HCT116 (cell line): Measurements from ENCODE around the gene B3GALT6. TPM values are rescaled to one million over a fixed set of nuclear protein-coding genes. Genes with fewer than 3 reads are reported as not detected.

Experiments
- ATAC-seq: fragments of 200-7000 bp; cut with Tn5 transposase; 2 replicates; pipeline ENCODE4 v1.9.1; 2020; ENCODE audit warnings: mild to moderate bottlenecking, moderate library complexity
- BruUV-seq: library from RNA; stranded (reverse); fragments of 400-500 nt; replicated peaks from 2 replicates; lab custom pipeline; 2021; lab: Mats Ljungman, UMichigan
- CTCF ChIA-PET: fragments of 300-600 bp; sonication (Branson Sonifier 250); formaldehyde crosslinking; loops from one replicate; lab custom pipeline; 2021; ENCODE audit warnings: antibody characterized with exemption; lab: Charles Lee
- POLR2A ChIA-PET: fragments of 300-600, 350-600 bp; sonication (Branson Sonifier 250); formaldehyde crosslinking; loops from one replicate; lab custom pipeline; 2021; ENCODE audit warnings: antibody characterized with exemption; lab: Charles Lee
- RAD21 ChIA-PET, 2 experiments: fragments of 300-600 bp; sonication (Branson Sonifier 250); formaldehyde crosslinking; loops; one replicate each; lab custom pipeline; 2023; ENCODE audit warnings: low total read pairs in 2 of 2; ENCODE audit not compliant: uncharacterized antibody in 2 of 2, unreplicated experiment in 2 of 2, low non-redundant PET in 1 of 2; lab: Charles Lee
- DNase-seq: peaks from one replicate; pipeline ENCODE4 v3.0.0-alpha.2; 2010; ENCODE audit warnings: low read depth, low spot score
- H2AFZ ChIP-seq: fragments of 200-600 bp; shearing (Covaris generic), sonication (generic); 2 replicates; pipeline ENCODE4 v1.6.1; 2017; ENCODE audit warnings: low read depth, mixed run types, mixed read lengths, antibody characterized with exemption, low read length; ENCODE audit not compliant: poor library complexity, severe bottlenecking
- H3K27ac ChIP-seq: 2 replicates; pipeline ENCODE4 v1.5.1; 2012; ENCODE audit warnings: low read depth, low read length
- H3K27me3 ChIP-seq: fragments of 200-600 bp; sonication (generic); 2 replicates; pipeline ENCODE4 v1.6.1; 2016; ENCODE audit warnings: mixed run types, low read length, mixed read lengths; ENCODE audit not compliant: insufficient read depth
- H3K36me3 ChIP-seq, 2 experiments: fragments of 200-500 bp in 1 of 2; fragments of 200-600 bp in 1 of 2; sonication (Bioruptor generic) in 1 of 2; sonication (generic) in 1 of 2; 2 replicates each; pipeline versions ENCODE4 v1.5.1 to v1.6.1; 2014 to 2016; ENCODE audit warnings: low read length in 2 of 2, inconsistent platforms in 1 of 2, mixed read lengths in 1 of 2, mixed run types in 1 of 2; ENCODE audit not compliant: insufficient read depth in 2 of 2, control insufficient read depth in 1 of 2
- H3K4me1 ChIP-seq, 2 experiments: fragments of 200-600 bp in 1 of 2; sonication (generic) in 1 of 2; 2 replicates each; pipeline versions ENCODE4 v1.5.1 to v1.6.1; 2012 to 2017; ENCODE audit warnings: low read length in 2 of 2, inconsistent platforms in 1 of 2, mild to moderate bottlenecking in 1 of 2, mixed read lengths in 1 of 2, mixed run types in 1 of 2, moderate library complexity in 1 of 2; ENCODE audit not compliant: insufficient read depth in 2 of 2, control insufficient read depth in 1 of 2
- H3K4me2 ChIP-seq: fragments of 200-600 bp; sonication (generic); 2 replicates; pipeline ENCODE4 v1.6.1; 2017; ENCODE audit warnings: mixed run types, low read length, mixed read lengths
- H3K4me3 ChIP-seq, 2 experiments: fragments of 200-600 bp in 1 of 2; sonication (generic) in 1 of 2; replicated peaks in 1 of 2; 2 replicates each; pipeline ENCODE4 v1.5.1; 2011 to 2016; ENCODE audit warnings: low read length in 2 of 2, control low read depth in 1 of 2, low read depth in 1 of 2, mild to moderate bottlenecking in 1 of 2, mixed read lengths in 1 of 2, mixed run types in 1 of 2
- H3K79me2 ChIP-seq: fragments of 200-600 bp; sonication (generic); 2 replicates; pipeline ENCODE4 v1.6.1; 2017; ENCODE audit warnings: mild to moderate bottlenecking, mixed run types, low read length, moderate library complexity, mixed read lengths; ENCODE audit not compliant: insufficient read depth
- H3K9ac ChIP-seq: fragments of 200-600 bp; sonication (generic); 2 replicates; pipeline ENCODE4 v1.6.1; 2016; ENCODE audit warnings: low read length, mixed read lengths
- H3K9me2 ChIP-seq: fragments of 200-600 bp; sonication (generic), shearing (Covaris generic); 2 replicates; pipeline ENCODE4 v1.6.1; 2017; ENCODE audit warnings: mixed run types, mild to moderate bottlenecking, moderate library complexity; ENCODE audit not compliant: insufficient read depth
- H3K9me3 ChIP-seq, 2 experiments: fragments of 200-500 bp in 1 of 2; fragments of 200-600 bp in 1 of 2; sonication (Bioruptor generic) in 1 of 2; sonication (generic) in 1 of 2; 2 replicates each; pipeline ENCODE4 v1.6.1; 2014 to 2017; ENCODE audit warnings: low read length in 2 of 2, mixed read lengths in 2 of 2, inconsistent platforms in 1 of 2, low read depth in 1 of 2, mild to moderate bottlenecking in 1 of 2, mixed run types in 1 of 2, moderate library complexity in 1 of 2; ENCODE audit not compliant: control insufficient read depth in 1 of 2, insufficient read depth in 1 of 2
- H4K20me1 ChIP-seq: fragments of 200-600 bp; sonication (generic), shearing (Covaris generic); 2 replicates; pipeline ENCODE4 v1.6.1; 2017; ENCODE audit warnings: mixed run types, mild to moderate bottlenecking, moderate library complexity; ENCODE audit not compliant: insufficient read depth
- EGR1 ChIP-seq: IDR thresholded peaks from 2 replicates; pipeline ENCODE4 v1.6.1; 2012; ENCODE audit warnings: low read depth
- EZH2 ChIP-seq: fragments of 200-600 bp; sonication (generic); IDR thresholded peaks from 2 replicates; pipeline ENCODE4 v1.6.1; 2017; ENCODE audit warnings: antibody characterized with exemption, mixed run types
- EZH2phosphoT487 ChIP-seq: fragments of 200-600 bp; IDR thresholded peaks from 2 replicates; pipeline ENCODE4 v1.6.1; 2018; ENCODE audit warnings: antibody characterized with exemption, borderline replicate concordance
- FOSL1 ChIP-seq: IDR thresholded peaks from 2 replicates; pipeline ENCODE4 v1.6.1; 2012; ENCODE audit warnings: low read depth
- MAX ChIP-seq: IDR thresholded peaks from 2 replicates; pipeline ENCODE4 v1.6.1; 2012
- POLR2A ChIP-seq: IDR thresholded peaks from 2 replicates; pipeline ENCODE4 v1.7.0; 2011; ENCODE audit warnings: borderline replicate concordance; ENCODE audit not compliant: insufficient read depth, insufficient read length; ENCODE audit errors: extremely low read depth
- YY1 ChIP-seq: IDR thresholded peaks from 2 replicates; pipeline ENCODE4 v1.6.1; 2011; ENCODE audit warnings: low read length, low read depth, moderate library complexity, mild to moderate bottlenecking; ENCODE audit not compliant: insufficient replicate concordance; ENCODE audit errors: extremely low read depth
- ZFX ChIP-seq: fragments of 450-650 bp; IDR thresholded peaks from 2 replicates; pipeline ENCODE4 v1.6.1; 2017
- intact Hi-C: fragments of 100-400 bp; cut with micrococcal nuclease; formaldehyde crosslinking; loops from 2 replicates; pipeline ENCODE4 v1.10.0; 2022
- total RNA-seq: library from RNA; stranded (reverse); gene quantifications from one replicate; pipeline ENCODE4 v1.2.1, GENCODE V29; 2021; ENCODE audit not compliant: unreplicated experiment
- TF ChIP-seq, protein P1 (sequence below): IDR thresholded peaks from 2 replicates; pipeline ENCODE4 v1.6.1; 2011; ENCODE audit warnings: mild to moderate bottlenecking, low read length, moderate library complexity; ENCODE audit not compliant: insufficient replicate concordance; ENCODE audit errors: extremely low read depth
- TF ChIP-seq, protein P2 (sequence below): IDR thresholded peaks from 2 replicates; pipeline ENCODE4 v1.6.1; 2012
- TF ChIP-seq, protein P3 (sequence below): IDR thresholded peaks from 2 replicates; pipeline ENCODE4 v1.6.1; 2012; ENCODE audit warnings: low read depth

B3GALT6 gene
- total RNA-seq, 1 experiment from 2014 or later = 16.3 TPM

- no peaks in the 10 kb centered on the region for H4K20me1 ChIP-seq
- peaks cover 8% of the 10 kb centered on the region; the same call in 1 of the 2 replicates for H3K79me2 ChIP-seq
- H3K4me1 ChIP-seq = peaks cover 19 to 30% of the 10 kb centered on the region in 2 experiments
- H3K27me3 ChIP-seq = no peaks in the 10 kb centered on the region
- no peak for ATAC-seq
- intact Hi-C loops = no loop called here
- BruUV-seq = no TSS peak
- H3K9ac ChIP-seq = no peak overlapping the region
- ChIA-PET POLR2A (no interaction called here), RAD21 (no interaction called here), CTCF (no interaction called here)
- H3K4me2 ChIP-seq = no peak overlapping the region
- TF ChIP-seq YY1 (no peak), MAX (no peak), POLR2A (no peak), EZH2 (no peak), EZH2phosphoT487 (no peak), FOSL1 (no peak), ZFX (no peak), EGR1 (no peak)
- TF ChIP-seq, protein P1, sequence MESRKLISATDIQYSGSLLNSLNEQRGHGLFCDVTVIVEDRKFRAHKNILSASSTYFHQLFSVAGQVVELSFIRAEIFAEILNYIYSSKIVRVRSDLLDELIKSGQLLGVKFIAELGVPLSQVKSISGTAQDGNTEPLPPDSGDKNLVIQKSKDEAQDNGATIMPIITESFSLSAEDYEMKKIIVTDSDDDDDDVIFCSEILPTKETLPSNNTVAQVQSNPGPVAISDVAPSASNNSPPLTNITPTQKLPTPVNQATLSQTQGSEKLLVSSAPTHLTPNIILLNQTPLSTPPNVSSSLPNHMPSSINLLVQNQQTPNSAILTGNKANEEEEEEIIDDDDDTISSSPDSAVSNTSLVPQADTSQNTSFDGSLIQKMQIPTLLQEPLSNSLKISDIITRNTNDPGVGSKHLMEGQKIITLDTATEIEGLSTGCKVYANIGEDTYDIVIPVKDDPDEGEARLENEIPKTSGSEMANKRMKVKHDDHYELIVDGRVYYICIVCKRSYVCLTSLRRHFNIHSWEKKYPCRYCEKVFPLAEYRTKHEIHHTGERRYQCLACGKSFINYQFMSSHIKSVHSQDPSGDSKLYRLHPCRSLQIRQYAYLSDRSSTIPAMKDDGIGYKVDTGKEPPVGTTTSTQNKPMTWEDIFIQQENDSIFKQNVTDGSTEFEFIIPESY = no peak
- TF ChIP-seq, protein P2, sequence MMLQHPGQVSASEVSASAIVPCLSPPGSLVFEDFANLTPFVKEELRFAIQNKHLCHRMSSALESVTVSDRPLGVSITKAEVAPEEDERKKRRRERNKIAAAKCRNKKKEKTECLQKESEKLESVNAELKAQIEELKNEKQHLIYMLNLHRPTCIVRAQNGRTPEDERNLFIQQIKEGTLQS = no peak
- TF ChIP-seq, protein P3, sequence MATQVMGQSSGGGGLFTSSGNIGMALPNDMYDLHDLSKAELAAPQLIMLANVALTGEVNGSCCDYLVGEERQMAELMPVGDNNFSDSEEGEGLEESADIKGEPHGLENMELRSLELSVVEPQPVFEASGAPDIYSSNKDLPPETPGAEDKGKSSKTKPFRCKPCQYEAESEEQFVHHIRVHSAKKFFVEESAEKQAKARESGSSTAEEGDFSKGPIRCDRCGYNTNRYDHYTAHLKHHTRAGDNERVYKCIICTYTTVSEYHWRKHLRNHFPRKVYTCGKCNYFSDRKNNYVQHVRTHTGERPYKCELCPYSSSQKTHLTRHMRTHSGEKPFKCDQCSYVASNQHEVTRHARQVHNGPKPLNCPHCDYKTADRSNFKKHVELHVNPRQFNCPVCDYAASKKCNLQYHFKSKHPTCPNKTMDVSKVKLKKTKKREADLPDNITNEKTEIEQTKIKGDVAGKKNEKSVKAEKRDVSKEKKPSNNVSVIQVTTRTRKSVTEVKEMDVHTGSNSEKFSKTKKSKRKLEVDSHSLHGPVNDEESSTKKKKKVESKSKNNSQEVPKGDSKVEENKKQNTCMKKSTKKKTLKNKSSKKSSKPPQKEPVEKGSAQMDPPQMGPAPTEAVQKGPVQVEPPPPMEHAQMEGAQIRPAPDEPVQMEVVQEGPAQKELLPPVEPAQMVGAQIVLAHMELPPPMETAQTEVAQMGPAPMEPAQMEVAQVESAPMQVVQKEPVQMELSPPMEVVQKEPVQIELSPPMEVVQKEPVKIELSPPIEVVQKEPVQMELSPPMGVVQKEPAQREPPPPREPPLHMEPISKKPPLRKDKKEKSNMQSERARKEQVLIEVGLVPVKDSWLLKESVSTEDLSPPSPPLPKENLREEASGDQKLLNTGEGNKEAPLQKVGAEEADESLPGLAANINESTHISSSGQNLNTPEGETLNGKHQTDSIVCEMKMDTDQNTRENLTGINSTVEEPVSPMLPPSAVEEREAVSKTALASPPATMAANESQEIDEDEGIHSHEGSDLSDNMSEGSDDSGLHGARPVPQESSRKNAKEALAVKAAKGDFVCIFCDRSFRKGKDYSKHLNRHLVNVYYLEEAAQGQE = no peak
- H3K36me3 ChIP-seq = no peaks in the 10 kb centered on the region
- no peak overlapping the region for H3K27ac ChIP-seq
- H2AFZ ChIP-seq = no peak overlapping the region
- no peaks in the 10 kb centered on the region for H3K9me3 ChIP-seq
- H3K9me2 ChIP-seq = no peaks in the 10 kb centered on the region
- H3K4me3 ChIP-seq = no peak overlapping the region
- DNase-seq = no peak
Observed at GRCh38 chr1:1202831-1203560, 29.0 kb upstream of the B3GALT6 start.
